ENCODE results near the gene VPS41. TPM values are rescaled to one million over a fixed set of nuclear protein-coding genes. Genes with fewer than 3 reads are reported as not detected.

Gene VPS41
- total and polyA plus RNA-seq, 2 donors = 28.3 to 30.3 TPM

GRCh38 chr7:38675494-38676106, 233.4 kb downstream of the VPS41 start:
- H3K9me3 ChIP-seq (ENCODE audit: control insufficient read depth in 2 of 2, insufficient read depth in 1 of 2, low read length in 1 of 2) = no peaks in the 10 kb centered on the region
- 94% methylated on average over 8 of the region's 8 CpGs for WGBS
- H3K27ac ChIP-seq (ENCODE audit: low read depth in 1 of 2, low read length in 1 of 2) = no peak overlapping the region
- H3K36me3 ChIP-seq (ENCODE audit: control insufficient read depth in 2 of 2, insufficient read depth in 2 of 2, low read length in 1 of 2) = no peaks in the 10 kb centered on the region
- H3K27me3 ChIP-seq (ENCODE audit: control insufficient read depth in 2 of 2, insufficient read depth in 1 of 2, low read length in 1 of 2) = no peaks in the 10 kb centered on the region
- no peak overlapping the region for H3K4me3 ChIP-seq (ENCODE audit: low read length in 2 of 2)
- DNase-seq (ENCODE audit: low read depth in 6 of 9, low spot score in 9 of 9) = no peak
- no peaks in the 10 kb centered on the region for H3K4me1 ChIP-seq (ENCODE audit: control insufficient read depth in 2 of 2, insufficient read depth in 2 of 2, low read length in 2 of 2)

- H3K4me1 ChIP-seq (ENCODE audit: control insufficient read depth in 2 of 2, insufficient read depth in 2 of 2, low read length in 2 of 2) = no peaks in the 10 kb centered on the region
- H3K36me3 ChIP-seq (ENCODE audit: control insufficient read depth in 2 of 2, insufficient read depth in 2 of 2, low read length in 1 of 2) = no peaks in the 10 kb centered on the region
- 90% methylated on average over 1 of the region's 1 CpG for WGBS
- H3K4me3 ChIP-seq (ENCODE audit: low read length in 2 of 2) = no peak overlapping the region
- no peaks in the 10 kb centered on the region for H3K27me3 ChIP-seq (ENCODE audit: control insufficient read depth in 2 of 2, insufficient read depth in 1 of 2, low read length in 1 of 2)
- DNase-seq (ENCODE audit: low read depth in 6 of 9, low spot score in 9 of 9) = no peak
- no peaks in the 10 kb centered on the region for H3K9me3 ChIP-seq (ENCODE audit: control insufficient read depth in 2 of 2, insufficient read depth in 1 of 2, low read length in 1 of 2)
- no peak overlapping the region for H3K27ac ChIP-seq (ENCODE audit: low read depth in 1 of 2, low read length in 1 of 2)
Observed at GRCh38 chr7:38674513-38674912, 234.5 kb downstream of the VPS41 start.

- DNase-seq (ENCODE audit: low read depth in 6 of 9, low spot score in 9 of 9) = no peak
- WGBS = 98% methylated on average over 3 of the region's 3 CpGs
- no peak overlapping the region for H3K27ac ChIP-seq (ENCODE audit: low read depth in 1 of 2, low read length in 1 of 2)
- H3K36me3 ChIP-seq (ENCODE audit: control insufficient read depth in 2 of 2, insufficient read depth in 2 of 2, low read length in 1 of 2) = no peaks in the 10 kb centered on the region
- H3K9me3 ChIP-seq (ENCODE audit: control insufficient read depth in 2 of 2, insufficient read depth in 1 of 2, low read length in 1 of 2) = no peaks in the 10 kb centered on the region
- H3K4me1 ChIP-seq (ENCODE audit: control insufficient read depth in 2 of 2, insufficient read depth in 2 of 2, low read length in 2 of 2) = no peaks in the 10 kb centered on the region
- H3K27me3 ChIP-seq (ENCODE audit: control insufficient read depth in 2 of 2, insufficient read depth in 1 of 2, low read length in 1 of 2) = no peaks in the 10 kb centered on the region
- no peak overlapping the region for H3K4me3 ChIP-seq (ENCODE audit: low read length in 2 of 2)
Observed at GRCh38 chr7:38673795-38674194, 235.2 kb downstream of the VPS41 start.

Other genes with a start within 250 kb of the VPS41 start
- 0.05 TPM for gene POU6F2, start 68.7 kb upstream of the VPS41 start, total RNA-seq
- gene POU6F2, start 68.7 kb upstream of the VPS41 start, polyA plus RNA-seq = 0.07 TPM